Osteoblast (primary cell): ENCODE results near the gene PRRG3. TPM values are rescaled to one million over a fixed set of nuclear protein-coding genes. Genes with fewer than 3 reads are reported as not detected.

ENCODE experiments used
- DNase-seq: peaks from one replicate; pipeline ENCODE4 v3.0.0; 2011; ENCODE audit warnings: low spot score, mixed read lengths; ENCODE audit not compliant: insufficient read length; ENCODE audit errors: missing footprints
- H2AFZ ChIP-seq: 2 replicates; pipeline ENCODE4 v1.6.0; 2011; ENCODE audit warnings: mild to moderate bottlenecking, low read length
- H3K27ac ChIP-seq: 2 replicates; pipeline ENCODE4 v1.5.1; 2011; ENCODE audit warnings: mild to moderate bottlenecking, low read depth, low read length, moderate library complexity
- H3K27me3 ChIP-seq: 2 replicates; pipeline ENCODE4 v1.6.0; 2012; ENCODE audit warnings: mild to moderate bottlenecking, control low read depth, inconsistent platforms, low read length, moderate library complexity; ENCODE audit not compliant: insufficient read depth
- H3K36me3 ChIP-seq: 2 replicates; pipeline ENCODE4 v1.5.1; 2011; ENCODE audit warnings: mild to moderate bottlenecking, low read length, control low read depth, moderate library complexity; ENCODE audit not compliant: insufficient read depth
- H3K4me1 ChIP-seq: 2 replicates; pipeline ENCODE4 v1.5.1; 2011; ENCODE audit warnings: mild to moderate bottlenecking, low read length, control low read depth, moderate library complexity; ENCODE audit not compliant: insufficient read depth
- H3K4me2 ChIP-seq: 2 replicates; pipeline ENCODE4 v1.6.0; 2011; ENCODE audit warnings: mild to moderate bottlenecking, low read length; ENCODE audit not compliant: insufficient read depth
- H3K4me3 ChIP-seq: fragments of 200-600 bp; sonication (generic); 3 replicates; pipeline ENCODE4 v1.5.1; 2012; ENCODE audit warnings: mild to moderate bottlenecking, low read length, inconsistent platforms; ENCODE audit not compliant: insufficient read depth
- H3K79me2 ChIP-seq: 2 replicates; pipeline ENCODE4 v1.6.0; 2012; ENCODE audit warnings: mild to moderate bottlenecking, low read length, control low read depth, inconsistent platforms; ENCODE audit not compliant: insufficient read depth
- H3K9me3 ChIP-seq: 2 replicates; pipeline ENCODE4 v1.5.1; 2011; ENCODE audit warnings: low read depth, low read length, control low read depth
- H4K20me1 ChIP-seq: 2 replicates; pipeline ENCODE4 v1.6.0; 2012; ENCODE audit warnings: mild to moderate bottlenecking, low read length, control low read depth; ENCODE audit not compliant: insufficient read depth
- CTCF ChIP-seq: IDR thresholded peaks from 2 replicates; pipeline ENCODE4 v1.5.1; 2011; ENCODE audit warnings: mild to moderate bottlenecking, low read depth, low read length, moderate library complexity; ENCODE audit errors: extremely low read depth
- total RNA-seq: library from RNA; depleted of rRNA; stranded (reverse); fragments of >200 nt; gene quantifications from 2 replicates; pipeline ENCODE4 v1.2.3, GENCODE V29; 2012

PRRG3 gene
- total RNA-seq, 1 donor, result under 0.01 TPM

GRCh38 chrX:151745651-151746050, 50.4 kb downstream of the PRRG3 start:
- no peak overlapping the region for H2AFZ ChIP-seq
- H3K4me1 ChIP-seq, result no peaks in the 10 kb centered on the region
- H3K27ac ChIP-seq, result no peak overlapping the region
- H3K4me2 ChIP-seq, result no peak overlapping the region
- H3K4me3 ChIP-seq, result no peak overlapping the region
- H3K36me3 ChIP-seq, result no peaks in the 10 kb centered on the region
- peaks cover 8% of the 10 kb centered on the region for H3K27me3 ChIP-seq
- H3K9me3 ChIP-seq, result no peaks in the 10 kb centered on the region
- no peak for DNase-seq
- no peaks in the 10 kb centered on the region for H3K79me2 ChIP-seq
- no peak for TF ChIP-seq CTCF
- no peaks in the 10 kb centered on the region for H4K20me1 ChIP-seq

- DNase-seq, result no peak
- Histone ChIP-seq H2AFZ (no peak overlapping the region), H3K27me3 (peaks cover 8% of the 10 kb centered on the region), H3K4me2 (no peak overlapping the region), H3K9me3 (no peaks in the 10 kb centered on the region), H4K20me1 (no peaks in the 10 kb centered on the region), H3K36me3 (no peaks in the 10 kb centered on the region), H3K79me2 (no peaks in the 10 kb centered on the region), H3K4me3 (no peak overlapping the region), H3K4me1 (no peaks in the 10 kb centered on the region), H3K27ac (no peak overlapping the region)
- TF ChIP-seq CTCF, result no peak
Measured at GRCh38 chrX:151746502-151746901, 51.2 kb downstream of the PRRG3 start.

GRCh38 chrX:151750511-151750910, 55.3 kb downstream of the PRRG3 start:
- Histone ChIP-seq H4K20me1 (no peaks in the 10 kb centered on the region), H3K4me2 (no peak overlapping the region), H3K79me2 (no peaks in the 10 kb centered on the region), H3K4me1 (peaks cover 11% of the 10 kb centered on the region), H3K9me3 (no peaks in the 10 kb centered on the region), H3K27me3 (peaks cover 8% of the 10 kb centered on the region), H3K36me3 (no peaks in the 10 kb centered on the region), H3K27ac (no peak overlapping the region), H3K4me3 (no peak overlapping the region), H2AFZ (no peak overlapping the region)
- no peak for DNase-seq
- no peak for TF ChIP-seq CTCF

- Histone ChIP-seq H2AFZ (no peak overlapping the region), H3K27me3 (peaks cover 8% of the 10 kb centered on the region), H3K27ac (no peak overlapping the region), H3K4me2 (no peak overlapping the region), H3K4me1 (peaks cover 11% of the 10 kb centered on the region), H3K4me3 (no peak overlapping the region), H3K79me2 (no peaks in the 10 kb centered on the region), H3K9me3 (no peaks in the 10 kb centered on the region), H3K36me3 (no peaks in the 10 kb centered on the region), H4K20me1 (no peaks in the 10 kb centered on the region)
- TF ChIP-seq CTCF, result no peak
- peak; percentile 72 for DNase-seq
Measured at GRCh38 chrX:151752847-151753246, 57.6 kb downstream of the PRRG3 start.
